ENCODE data around the gene FRMD3. TPM values are rescaled to one million over a fixed set of nuclear protein-coding genes. Genes with fewer than 3 reads are reported as not detected.

The FRMD3 gene
- total RNA-seq, 1 donor from 2014 or later, result 0.59 TPM

DNA sequence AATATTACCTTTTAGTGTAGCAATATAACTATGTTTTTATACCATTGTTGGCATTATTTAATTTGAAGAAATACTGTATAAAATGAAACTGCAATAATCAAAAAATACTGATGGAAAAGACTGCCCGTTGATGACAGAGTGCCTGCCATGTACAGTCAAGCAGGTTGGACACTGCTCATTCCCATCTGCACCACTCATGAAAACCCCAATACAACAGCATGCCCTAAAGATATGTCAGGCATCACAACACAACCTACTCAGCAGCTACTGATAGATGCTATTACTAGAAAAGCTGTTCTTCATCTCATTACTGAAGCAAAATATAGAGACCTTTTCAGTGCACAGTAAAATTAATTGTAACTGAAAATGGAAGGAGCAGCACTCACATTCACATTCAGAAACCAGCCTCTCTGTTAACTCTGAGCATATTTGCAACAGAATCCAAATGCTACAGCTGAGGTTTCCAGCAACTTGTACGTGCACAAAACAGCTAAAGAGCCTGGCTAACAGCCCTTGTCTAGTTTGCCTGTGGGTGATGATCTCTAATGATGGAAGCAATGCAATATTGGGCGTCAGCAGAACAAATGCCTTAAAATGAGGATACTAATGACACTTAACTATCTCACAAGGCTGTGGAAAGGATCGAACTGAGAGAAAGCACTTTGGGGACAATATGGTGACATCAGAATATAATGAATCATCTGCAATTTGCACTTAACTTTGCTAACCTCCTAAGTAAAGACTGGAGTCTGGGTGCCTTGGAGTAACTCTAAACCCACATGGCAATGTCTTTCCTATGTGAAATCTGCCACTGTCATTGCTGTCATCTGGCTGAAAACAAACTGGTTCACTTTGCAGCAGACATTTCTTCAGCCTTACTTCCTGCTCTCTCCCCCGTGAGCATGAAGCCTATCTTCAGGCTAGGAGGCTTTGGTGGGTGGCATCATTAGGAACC lies 280.0 kb downstream of the FRMD3 start:
- no peaks in the 10 kb centered on the region for H3K27me3 Mint-ChIP-seq (ENCODE audit: unreplicated experiment)
- no peak overlapping the region for H3K27ac Mint-ChIP-seq (ENCODE audit: unreplicated experiment)
- no peak for DNase-seq (ENCODE audit: low spot score)
- TF ChIP-seq, protein P1, sequence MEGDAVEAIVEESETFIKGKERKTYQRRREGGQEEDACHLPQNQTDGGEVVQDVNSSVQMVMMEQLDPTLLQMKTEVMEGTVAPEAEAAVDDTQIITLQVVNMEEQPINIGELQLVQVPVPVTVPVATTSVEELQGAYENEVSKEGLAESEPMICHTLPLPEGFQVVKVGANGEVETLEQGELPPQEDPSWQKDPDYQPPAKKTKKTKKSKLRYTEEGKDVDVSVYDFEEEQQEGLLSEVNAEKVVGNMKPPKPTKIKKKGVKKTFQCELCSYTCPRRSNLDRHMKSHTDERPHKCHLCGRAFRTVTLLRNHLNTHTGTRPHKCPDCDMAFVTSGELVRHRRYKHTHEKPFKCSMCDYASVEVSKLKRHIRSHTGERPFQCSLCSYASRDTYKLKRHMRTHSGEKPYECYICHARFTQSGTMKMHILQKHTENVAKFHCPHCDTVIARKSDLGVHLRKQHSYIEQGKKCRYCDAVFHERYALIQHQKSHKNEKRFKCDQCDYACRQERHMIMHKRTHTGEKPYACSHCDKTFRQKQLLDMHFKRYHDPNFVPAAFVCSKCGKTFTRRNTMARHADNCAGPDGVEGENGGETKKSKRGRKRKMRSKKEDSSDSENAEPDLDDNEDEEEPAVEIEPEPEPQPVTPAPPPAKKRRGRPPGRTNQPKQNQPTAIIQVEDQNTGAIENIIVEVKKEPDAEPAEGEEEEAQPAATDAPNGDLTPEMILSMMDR (IDR thresholded peaks at IDR 0.05; ENCODE audit: unreplicated experiment), result no peak
- no peak overlapping the region for H3K4me3 Mint-ChIP-seq (ENCODE audit: unreplicated experiment)
- H3K9me3 Mint-ChIP-seq (ENCODE audit: unreplicated experiment), result no peaks in the 10 kb centered on the region
- no peaks in the 10 kb centered on the region for H3K4me1 Mint-ChIP-seq (ENCODE audit: unreplicated experiment)
- H3K36me3 Mint-ChIP-seq (ENCODE audit: low read depth, unreplicated experiment), result no peaks in the 10 kb centered on the region

DNA sequence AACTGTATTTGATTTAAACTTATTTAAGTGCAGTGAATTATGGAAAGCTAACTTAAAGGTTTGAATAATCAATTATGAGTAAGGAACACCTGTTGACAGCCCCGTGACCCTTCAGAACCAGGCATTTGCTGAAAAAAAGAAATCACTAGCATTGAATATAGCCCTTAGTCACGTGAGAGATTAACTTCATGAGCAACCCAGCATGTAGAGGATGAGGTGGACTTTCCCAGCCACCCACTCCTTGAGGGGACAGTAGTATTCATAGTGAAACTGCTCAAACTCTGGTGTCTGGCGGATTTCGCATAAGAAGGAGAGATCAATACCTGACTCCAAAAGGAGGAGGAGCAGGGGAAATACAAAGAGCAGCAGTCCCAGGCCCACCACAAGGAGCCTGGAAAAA lies 290.5 kb downstream of the FRMD3 start:
- Mint-ChIP-seq H3K27me3 (ENCODE audit: unreplicated experiment) (no peaks in the 10 kb centered on the region), H3K9me3 (ENCODE audit: unreplicated experiment) (no peaks in the 10 kb centered on the region), H3K27ac (ENCODE audit: unreplicated experiment) (no peak overlapping the region), H3K4me3 (ENCODE audit: unreplicated experiment) (no peak overlapping the region), H3K4me1 (ENCODE audit: unreplicated experiment) (no peaks in the 10 kb centered on the region), H3K36me3 (ENCODE audit: low read depth, unreplicated experiment) (no peaks in the 10 kb centered on the region)
- TF ChIP-seq, protein P1 (IDR thresholded peaks at IDR 0.05; ENCODE audit: unreplicated experiment), result no peak
- no peak for DNase-seq (ENCODE audit: low spot score)

DNA sequence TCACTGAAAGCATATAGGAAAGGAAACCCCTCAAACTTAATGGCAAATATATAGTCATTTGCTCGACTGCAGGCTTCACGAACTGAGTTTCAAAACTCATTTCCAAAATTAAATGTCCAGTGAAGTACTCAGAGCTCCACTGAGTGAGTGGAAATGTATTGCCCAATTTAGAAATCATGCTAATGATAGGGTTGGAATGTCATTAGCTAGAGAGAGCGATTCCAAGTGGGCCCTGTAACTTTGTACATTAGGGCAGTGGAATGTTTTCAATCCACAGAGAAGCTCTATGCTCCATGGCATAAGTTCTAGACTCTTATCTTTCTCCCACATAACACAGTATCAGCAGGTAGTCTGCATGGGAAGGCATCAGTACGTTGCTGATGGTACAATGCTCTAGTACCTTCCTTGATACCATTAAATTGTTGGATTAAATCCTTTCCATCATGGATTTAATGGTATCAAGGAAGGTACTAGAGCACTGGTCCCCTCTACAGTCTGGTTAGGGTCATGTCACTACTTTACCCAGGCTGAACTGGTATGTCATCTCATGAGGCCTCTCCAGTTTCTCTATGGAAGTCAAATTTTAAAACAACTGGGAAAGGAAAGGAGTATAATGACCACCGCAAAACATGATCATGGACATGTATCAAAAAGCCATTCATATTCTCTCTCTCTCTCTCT lies 292.1 kb downstream of the FRMD3 start:
- TF ChIP-seq, protein P1 (IDR thresholded peaks at IDR 0.05; ENCODE audit: unreplicated experiment), result no peak
- Mint-ChIP-seq H3K4me3 (ENCODE audit: unreplicated experiment) (no peak overlapping the region), H3K9me3 (ENCODE audit: unreplicated experiment) (no peaks in the 10 kb centered on the region), H3K27ac (ENCODE audit: unreplicated experiment) (no peak overlapping the region), H3K36me3 (ENCODE audit: low read depth, unreplicated experiment) (no peaks in the 10 kb centered on the region), H3K27me3 (ENCODE audit: unreplicated experiment) (no peaks in the 10 kb centered on the region), H3K4me1 (ENCODE audit: unreplicated experiment) (no peaks in the 10 kb centered on the region)
- no peak for DNase-seq (ENCODE audit: low spot score)

DNA sequence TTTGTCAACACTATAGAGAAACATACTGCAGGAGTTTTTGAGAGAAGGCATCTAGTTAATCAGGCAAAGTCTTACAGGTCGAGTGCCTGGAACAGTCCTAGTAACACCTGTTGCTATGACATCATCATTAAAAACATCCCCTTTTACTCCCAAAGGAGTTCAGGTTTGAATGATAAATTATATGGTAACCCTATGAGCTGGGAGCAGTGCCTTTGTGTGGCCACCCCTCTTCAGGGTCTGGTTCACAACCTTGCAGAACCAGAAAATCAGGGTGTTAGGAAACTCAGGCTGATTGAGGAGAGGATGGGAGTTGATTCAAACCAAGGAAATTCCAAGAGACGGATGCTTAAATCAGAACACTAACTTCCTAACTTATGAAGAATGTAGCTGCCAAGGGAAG lies 296.1 kb downstream of the FRMD3 start:
- Mint-ChIP-seq H3K9me3 (ENCODE audit: unreplicated experiment) (no peaks in the 10 kb centered on the region), H3K4me3 (ENCODE audit: unreplicated experiment) (no peak overlapping the region), H3K27me3 (ENCODE audit: unreplicated experiment) (no peaks in the 10 kb centered on the region), H3K36me3 (ENCODE audit: low read depth, unreplicated experiment) (no peaks in the 10 kb centered on the region), H3K4me1 (ENCODE audit: unreplicated experiment) (no peaks in the 10 kb centered on the region), H3K27ac (ENCODE audit: unreplicated experiment) (no peak overlapping the region)
- TF ChIP-seq, protein P1 (IDR thresholded peaks at IDR 0.05; ENCODE audit: unreplicated experiment), result no peak
- no peak for DNase-seq (ENCODE audit: low spot score)

DNA sequence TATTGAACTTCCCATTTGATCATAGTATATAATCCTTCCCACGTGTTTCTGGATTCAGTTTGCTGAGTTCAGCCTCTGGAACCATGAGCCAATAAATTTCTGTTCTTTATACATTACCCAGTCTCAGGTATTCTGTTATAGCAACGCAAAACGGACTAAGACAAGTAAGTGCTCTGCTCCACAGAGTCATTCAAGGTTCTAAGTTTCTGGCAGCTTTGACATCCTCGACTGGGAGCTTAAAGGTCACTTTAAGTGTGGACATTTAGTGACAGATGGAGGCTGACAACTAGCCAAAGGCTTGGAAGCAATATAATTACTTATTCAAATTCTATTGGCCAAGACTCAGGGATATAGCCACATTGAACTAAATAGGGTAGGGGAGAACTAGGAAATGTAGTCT lies 297.5 kb downstream of the FRMD3 start:
- H3K4me1 Mint-ChIP-seq (ENCODE audit: unreplicated experiment), result no peaks in the 10 kb centered on the region
- H3K27me3 Mint-ChIP-seq (ENCODE audit: unreplicated experiment), result no peaks in the 10 kb centered on the region
- no peak overlapping the region for H3K4me3 Mint-ChIP-seq (ENCODE audit: unreplicated experiment)
- no peak overlapping the region for H3K27ac Mint-ChIP-seq (ENCODE audit: unreplicated experiment)
- TF ChIP-seq, protein P1 (IDR thresholded peaks at IDR 0.05; ENCODE audit: unreplicated experiment), result no peak
- no peak for DNase-seq (ENCODE audit: low spot score)
- H3K9me3 Mint-ChIP-seq (ENCODE audit: unreplicated experiment), result no peaks in the 10 kb centered on the region
- H3K36me3 Mint-ChIP-seq (ENCODE audit: low read depth, unreplicated experiment), result no peaks in the 10 kb centered on the region
